Astrocyte (in vitro differentiated cells and primary cell): ENCODE results near the gene MAD2L1BP.

Source experiments
- EZH2 ChIP-seq: IDR thresholded peaks from 2 replicates; pipeline ENCODE4 v1.6.1; 2012; ENCODE audit warnings: mild to moderate bottlenecking, low read length, inconsistent platforms; ENCODE audit not compliant: insufficient read depth
- TF ChIP-seq, protein P1 (sequence below): IDR thresholded peaks from 2 replicates; pipeline ENCODE4 v1.5.1; 2011; ENCODE audit warnings: low read depth, mild to moderate bottlenecking, inconsistent platforms, low read length, moderate library complexity; ENCODE audit not compliant: insufficient read depth

DNA sequence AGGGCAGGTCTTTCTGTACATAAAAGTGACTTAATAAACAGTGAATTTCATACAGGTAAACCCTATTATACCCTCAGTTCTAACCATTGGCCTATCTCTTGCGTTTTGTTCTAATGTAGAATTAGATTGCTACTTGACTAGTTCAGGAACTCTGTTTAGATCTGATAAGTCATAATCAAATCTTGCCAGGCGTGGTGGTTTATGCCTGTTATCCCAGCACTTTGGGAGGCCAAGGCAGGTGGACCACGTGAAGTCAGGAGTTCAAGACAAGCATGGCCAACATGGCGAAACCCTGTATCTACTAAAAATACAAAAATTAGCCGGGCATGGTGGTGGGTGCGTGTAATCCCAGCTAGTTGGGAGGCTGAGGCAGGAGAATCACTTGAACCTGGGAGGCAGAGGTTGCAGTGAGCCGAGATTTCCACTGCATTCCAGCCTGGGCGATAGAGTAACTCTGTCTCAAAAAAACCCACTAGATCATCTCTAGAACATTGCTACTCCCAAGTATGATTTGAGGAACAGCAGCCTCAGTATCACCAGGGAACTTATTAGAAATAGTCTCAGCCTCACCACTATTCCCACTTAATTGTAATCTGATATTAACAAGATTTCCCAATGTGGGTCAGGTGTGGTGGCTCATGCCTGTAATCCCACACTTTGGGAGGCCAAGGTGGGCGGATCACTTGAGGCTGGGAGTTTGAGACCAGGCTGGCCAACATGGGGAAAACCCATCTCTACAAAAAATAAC is 18.7 kb upstream of the MAD2L1BP start:
- TF ChIP-seq, protein P1, sequence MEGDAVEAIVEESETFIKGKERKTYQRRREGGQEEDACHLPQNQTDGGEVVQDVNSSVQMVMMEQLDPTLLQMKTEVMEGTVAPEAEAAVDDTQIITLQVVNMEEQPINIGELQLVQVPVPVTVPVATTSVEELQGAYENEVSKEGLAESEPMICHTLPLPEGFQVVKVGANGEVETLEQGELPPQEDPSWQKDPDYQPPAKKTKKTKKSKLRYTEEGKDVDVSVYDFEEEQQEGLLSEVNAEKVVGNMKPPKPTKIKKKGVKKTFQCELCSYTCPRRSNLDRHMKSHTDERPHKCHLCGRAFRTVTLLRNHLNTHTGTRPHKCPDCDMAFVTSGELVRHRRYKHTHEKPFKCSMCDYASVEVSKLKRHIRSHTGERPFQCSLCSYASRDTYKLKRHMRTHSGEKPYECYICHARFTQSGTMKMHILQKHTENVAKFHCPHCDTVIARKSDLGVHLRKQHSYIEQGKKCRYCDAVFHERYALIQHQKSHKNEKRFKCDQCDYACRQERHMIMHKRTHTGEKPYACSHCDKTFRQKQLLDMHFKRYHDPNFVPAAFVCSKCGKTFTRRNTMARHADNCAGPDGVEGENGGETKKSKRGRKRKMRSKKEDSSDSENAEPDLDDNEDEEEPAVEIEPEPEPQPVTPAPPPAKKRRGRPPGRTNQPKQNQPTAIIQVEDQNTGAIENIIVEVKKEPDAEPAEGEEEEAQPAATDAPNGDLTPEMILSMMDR, result no peak
- TF ChIP-seq EZH2, result no peak
